Measurements from ENCODE around the gene CDKN2AIP. TPM values are rescaled to one million over a fixed set of nuclear protein-coding genes. Genes with fewer than 3 reads are reported as not detected.

CDKN2AIP gene
- total RNA-seq, 2 experiments from 2014 or later: 55.7 to 56.9 TPM

DNA sequence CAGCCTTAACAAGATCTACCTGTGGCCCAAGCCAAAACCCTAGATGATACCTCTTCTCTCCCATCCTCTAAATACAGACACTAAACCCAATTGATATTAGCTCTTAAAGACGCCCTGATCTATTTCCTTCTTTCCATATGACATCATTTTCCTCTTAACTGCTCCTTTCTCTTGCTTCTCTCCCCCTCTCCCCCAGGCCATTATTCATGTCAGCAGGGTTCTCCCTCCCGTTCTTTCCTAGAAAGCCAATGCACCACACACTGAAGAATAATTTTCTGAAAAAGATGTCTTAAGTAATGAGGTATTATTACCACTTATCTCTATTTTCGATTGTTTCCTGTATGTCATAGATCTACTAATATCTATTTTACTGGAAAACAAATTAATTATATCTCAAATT is 50.7 kb downstream of the CDKN2AIP start:
- H3K4me3 ChIP-seq (ENCODE audit: low read length): no peak overlapping the region
- Mint-ChIP-seq H3K27me3 (no peaks in the 10 kb centered on the region), H3K27ac (no peak overlapping the region), H3K4me1 (ENCODE audit: low read depth) (peaks cover 15% of the 10 kb centered on the region), H3K36me3 (ENCODE audit: low read depth) (peaks cover 35% of the 10 kb centered on the region), H3K4me3 (no peak overlapping the region), H3K9me3 (no peaks in the 10 kb centered on the region)
- H3K36me3 ChIP-seq (ENCODE audit: insufficient read depth, low read length): no peaks in the 10 kb centered on the region
- intact Hi-C loops (cut with DNase I, micrococcal nuclease): no loop called here
- no peak overlapping the region for H3K27ac ChIP-seq (ENCODE audit: low read depth in 1 of 2, low read length in 2 of 2)
- TF ChIP-seq, protein P1, sequence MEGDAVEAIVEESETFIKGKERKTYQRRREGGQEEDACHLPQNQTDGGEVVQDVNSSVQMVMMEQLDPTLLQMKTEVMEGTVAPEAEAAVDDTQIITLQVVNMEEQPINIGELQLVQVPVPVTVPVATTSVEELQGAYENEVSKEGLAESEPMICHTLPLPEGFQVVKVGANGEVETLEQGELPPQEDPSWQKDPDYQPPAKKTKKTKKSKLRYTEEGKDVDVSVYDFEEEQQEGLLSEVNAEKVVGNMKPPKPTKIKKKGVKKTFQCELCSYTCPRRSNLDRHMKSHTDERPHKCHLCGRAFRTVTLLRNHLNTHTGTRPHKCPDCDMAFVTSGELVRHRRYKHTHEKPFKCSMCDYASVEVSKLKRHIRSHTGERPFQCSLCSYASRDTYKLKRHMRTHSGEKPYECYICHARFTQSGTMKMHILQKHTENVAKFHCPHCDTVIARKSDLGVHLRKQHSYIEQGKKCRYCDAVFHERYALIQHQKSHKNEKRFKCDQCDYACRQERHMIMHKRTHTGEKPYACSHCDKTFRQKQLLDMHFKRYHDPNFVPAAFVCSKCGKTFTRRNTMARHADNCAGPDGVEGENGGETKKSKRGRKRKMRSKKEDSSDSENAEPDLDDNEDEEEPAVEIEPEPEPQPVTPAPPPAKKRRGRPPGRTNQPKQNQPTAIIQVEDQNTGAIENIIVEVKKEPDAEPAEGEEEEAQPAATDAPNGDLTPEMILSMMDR (IDR thresholded peaks at IDR 0.05): no peak
- ChIA-PET POLR2A (no interaction called here), CTCF (no interaction called here)
- ATAC-seq (ENCODE audit: poor library complexity) (no peak), DNase-seq (no peak)
- peaks cover 0 to 4% of the 10 kb centered on the region in 2 experiments for H3K9me3 ChIP-seq (ENCODE audit: control insufficient read depth in 1 of 2, insufficient read depth in 1 of 2, low read length in 2 of 2)
- no peaks in the 10 kb centered on the region for H3K27me3 ChIP-seq (ENCODE audit: control insufficient read depth in 1 of 2, insufficient read depth in 2 of 2, low read length in 2 of 2)
- no peaks in the 10 kb centered on the region for H3K4me1 ChIP-seq (ENCODE audit: insufficient read depth, low read length)

Other genes with a start within 250 kb of the CDKN2AIP start
- gene CLDN22, start 124.4 kb upstream of the CDKN2AIP start, total RNA-seq: not detected
- not detected for gene CLDN24, start 122.2 kb upstream of the CDKN2AIP start, total RNA-seq
- gene ING2, start 60.4 kb downstream of the CDKN2AIP start, total RNA-seq: 10 to 100 TPM; 12.5 to 12.8 TPM
- gene RWDD4, start 214.5 kb downstream of the CDKN2AIP start, total RNA-seq: 10 to 100 TPM in 1 of 2 experiments, 1 to 10 TPM in 1; 9.9 to 10.5 TPM
- gene TRAPPC11, start 214.7 kb downstream of the CDKN2AIP start, total RNA-seq: 10 to 100 TPM; 14.7 to 19.2 TPM